GM12865 (cell line): Measurements from ENCODE around the gene SPACA6.
"Not testable (repeated sequence)": the region's sequence is repeated elsewhere in the genome, so short reads cannot be mapped to it uniquely, and the experiment has no call there.

Source experiments
- DNase-seq: peaks from one replicate; pipeline ENCODE4 v3.0.0; 2010; ENCODE audit warnings: low read depth
- H3K4me3 ChIP-seq: 2 replicates; pipeline ENCODE4 v1.5.1; 2011; ENCODE audit warnings: mild to moderate bottlenecking, low read depth, low read length, control low read depth
- TF ChIP-seq, protein P1 (sequence below): IDR thresholded peaks from 2 replicates; pipeline ENCODE4 v1.5.1; 2011; ENCODE audit warnings: low read length, control low read depth, low read depth, inconsistent platforms; ENCODE audit not compliant: insufficient read depth; ENCODE audit errors: missing control alignments

Gene SPACA6

DNA sequence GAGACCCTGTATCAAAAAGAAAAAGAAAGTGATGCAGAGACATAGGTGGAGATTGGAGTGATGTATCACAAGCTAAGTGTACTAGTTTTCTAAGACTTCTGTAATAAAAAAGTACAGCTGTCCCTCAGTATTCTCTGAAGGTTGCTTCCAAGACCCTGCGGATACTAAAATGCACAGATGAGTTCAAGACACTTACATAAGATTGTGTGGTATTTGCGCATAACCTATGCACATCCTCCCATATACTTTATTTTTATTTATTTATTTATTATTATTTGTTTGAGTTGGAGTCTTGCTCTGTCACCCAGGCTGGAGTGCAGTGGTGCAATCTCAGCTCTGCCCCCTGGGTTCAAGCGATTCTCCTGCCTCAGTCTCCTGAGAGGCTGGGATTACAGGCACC lies 44.3 kb downstream of the SPACA6 start:
- no peak for DNase-seq
- H3K4me3 ChIP-seq, result no peak overlapping the region
- TF ChIP-seq, protein P1, sequence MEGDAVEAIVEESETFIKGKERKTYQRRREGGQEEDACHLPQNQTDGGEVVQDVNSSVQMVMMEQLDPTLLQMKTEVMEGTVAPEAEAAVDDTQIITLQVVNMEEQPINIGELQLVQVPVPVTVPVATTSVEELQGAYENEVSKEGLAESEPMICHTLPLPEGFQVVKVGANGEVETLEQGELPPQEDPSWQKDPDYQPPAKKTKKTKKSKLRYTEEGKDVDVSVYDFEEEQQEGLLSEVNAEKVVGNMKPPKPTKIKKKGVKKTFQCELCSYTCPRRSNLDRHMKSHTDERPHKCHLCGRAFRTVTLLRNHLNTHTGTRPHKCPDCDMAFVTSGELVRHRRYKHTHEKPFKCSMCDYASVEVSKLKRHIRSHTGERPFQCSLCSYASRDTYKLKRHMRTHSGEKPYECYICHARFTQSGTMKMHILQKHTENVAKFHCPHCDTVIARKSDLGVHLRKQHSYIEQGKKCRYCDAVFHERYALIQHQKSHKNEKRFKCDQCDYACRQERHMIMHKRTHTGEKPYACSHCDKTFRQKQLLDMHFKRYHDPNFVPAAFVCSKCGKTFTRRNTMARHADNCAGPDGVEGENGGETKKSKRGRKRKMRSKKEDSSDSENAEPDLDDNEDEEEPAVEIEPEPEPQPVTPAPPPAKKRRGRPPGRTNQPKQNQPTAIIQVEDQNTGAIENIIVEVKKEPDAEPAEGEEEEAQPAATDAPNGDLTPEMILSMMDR, result no peak

DNA sequence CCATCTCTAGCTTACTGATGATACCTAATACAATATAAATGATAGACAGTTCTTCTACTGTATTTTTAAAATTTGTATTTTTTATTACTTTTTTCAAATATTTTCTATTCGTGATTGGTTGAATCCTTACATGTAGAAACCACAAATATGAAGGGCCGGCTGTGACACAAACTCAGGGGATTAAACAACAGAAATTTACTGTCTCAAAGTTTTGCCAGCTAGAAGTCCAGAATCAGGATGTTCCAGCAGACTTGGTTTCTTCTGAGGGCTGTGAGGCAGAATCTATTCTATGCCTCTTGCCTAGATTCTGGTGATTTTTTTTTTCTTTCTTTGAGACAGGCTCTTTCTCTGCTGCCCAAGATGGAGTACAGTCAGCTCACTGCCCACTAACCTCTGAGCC lies 44.8 kb downstream of the SPACA6 start:
- TF ChIP-seq, protein P1, result no peak
- no peak for DNase-seq
- H3K4me3 ChIP-seq, result no peak overlapping the region

DNA sequence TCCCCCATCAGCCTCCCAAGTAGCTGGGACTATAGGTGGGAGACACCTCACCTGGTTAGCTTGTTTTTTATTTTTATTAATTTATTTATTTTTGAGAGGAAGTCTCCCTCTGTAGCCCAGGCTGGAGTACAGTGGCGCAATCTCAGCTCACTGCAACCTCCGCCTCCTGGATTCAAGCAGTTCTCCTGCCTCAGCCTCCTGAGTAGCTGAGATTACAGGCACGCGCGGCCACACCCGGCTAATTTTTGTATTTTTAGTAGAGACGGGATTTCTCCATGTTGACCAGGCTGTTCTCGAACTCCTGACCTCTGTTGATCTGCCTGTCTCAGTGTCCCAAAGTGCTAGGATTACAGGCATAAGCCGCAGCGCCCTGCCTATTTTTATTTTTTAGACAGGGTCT lies 45.4 kb downstream of the SPACA6 start:
- DNase-seq, H3K4me3 ChIP-seq: not testable (repeated sequence)

DNA sequence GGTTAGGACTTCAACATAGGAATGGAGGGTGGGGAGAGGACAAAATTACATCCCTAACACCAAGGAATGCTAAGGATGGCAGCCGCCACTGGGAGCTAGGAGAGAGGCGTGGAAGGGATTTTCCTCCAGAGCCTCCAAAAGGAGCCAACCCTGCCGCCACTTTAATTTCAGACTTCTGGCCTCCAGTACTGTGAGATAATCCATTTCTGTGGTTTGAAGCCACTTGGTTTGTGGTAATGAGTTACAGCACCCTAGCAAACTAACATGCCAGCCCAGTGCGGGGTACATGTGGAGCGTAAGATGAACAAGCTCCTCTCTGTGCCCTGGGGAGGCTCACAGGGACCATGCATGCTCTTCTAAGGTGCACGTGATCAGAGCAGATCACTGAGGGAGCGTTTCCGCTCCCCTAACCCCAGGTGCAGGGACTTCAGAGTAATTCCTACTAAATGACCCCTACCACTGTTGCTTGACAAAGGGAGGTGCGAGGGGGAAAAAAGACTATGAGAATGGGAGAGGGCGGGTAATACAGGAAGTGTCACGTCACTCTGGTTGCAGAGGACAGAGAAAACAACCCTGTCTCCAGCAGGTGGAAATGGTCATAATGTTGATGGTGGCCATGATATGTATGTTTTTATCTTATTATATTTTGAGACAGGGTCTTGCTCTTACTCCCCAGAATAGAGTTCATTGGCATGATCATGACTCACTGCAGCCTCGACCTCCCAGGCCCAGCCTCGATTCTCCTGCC lies 46.5 kb downstream of the SPACA6 start:
- TF ChIP-seq, protein P1, result no peak
- no peak for DNase-seq
- no peak overlapping the region for H3K4me3 ChIP-seq

DNA sequence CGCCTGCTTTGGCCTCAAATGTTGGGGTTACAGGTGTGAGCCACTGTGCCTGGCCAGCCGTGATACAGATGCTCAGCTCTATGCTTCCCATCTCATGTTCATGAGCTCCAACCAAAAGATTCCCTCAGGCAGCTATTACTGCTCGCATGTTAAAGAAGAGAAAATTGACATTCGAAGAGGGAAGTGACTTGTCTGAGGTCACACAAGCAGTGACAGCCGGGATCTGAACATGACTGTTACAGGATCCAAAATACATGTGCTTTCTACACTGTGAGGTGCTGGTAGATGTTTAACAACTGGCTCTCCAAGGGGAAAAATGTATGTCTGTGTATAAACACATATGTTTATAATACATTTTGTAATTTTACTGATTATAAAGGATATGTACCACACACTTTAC lies 47.2 kb downstream of the SPACA6 start:
- H3K4me3 ChIP-seq, result no peak overlapping the region
- TF ChIP-seq, protein P1, result no peak
- DNase-seq, result no peak

DNA sequence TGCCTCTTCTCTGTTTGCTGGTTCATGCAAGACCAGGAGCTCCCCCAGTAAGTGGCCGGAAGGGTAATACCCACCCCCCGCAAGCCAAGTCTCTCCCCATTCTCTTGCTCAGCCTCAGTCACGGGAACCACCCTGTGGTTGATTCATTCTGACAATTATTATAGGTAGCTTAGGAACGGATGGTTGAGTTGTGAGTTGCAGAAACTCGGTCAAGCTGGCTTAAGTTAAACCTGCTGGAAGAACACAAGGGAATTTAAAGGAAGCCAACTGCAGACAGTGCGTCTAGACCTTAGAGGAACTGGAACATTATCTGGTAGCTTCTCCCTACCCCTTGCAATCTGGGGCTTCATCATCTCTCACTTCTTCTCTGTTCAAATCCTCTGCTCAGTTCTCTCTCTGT lies 49.7 kb downstream of the SPACA6 start:
- TF ChIP-seq, protein P1, result no peak
- H3K4me3 ChIP-seq, result no peak overlapping the region
- DNase-seq, result no peak

DNA sequence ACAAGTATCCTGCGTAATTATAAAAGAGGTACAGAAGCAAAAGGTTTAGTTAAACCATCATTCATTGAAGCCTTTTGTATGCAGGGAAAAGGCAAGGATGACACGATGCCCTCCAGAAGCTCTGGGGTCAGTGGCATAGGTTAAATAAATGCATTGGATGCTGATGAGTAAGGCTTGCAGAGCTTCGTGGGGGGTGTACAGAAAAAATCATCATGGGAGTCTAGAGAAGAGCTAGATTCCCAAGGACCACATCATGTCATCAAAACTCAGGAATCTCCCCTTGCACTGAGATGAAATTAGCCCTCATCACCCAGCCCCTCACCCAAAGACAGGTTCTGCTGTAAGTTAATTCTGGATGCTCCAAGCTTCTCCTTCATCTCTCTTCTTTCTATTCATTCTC lies 50.3 kb downstream of the SPACA6 start:
- TF ChIP-seq, protein P1, result no peak
- H3K4me3 ChIP-seq, result no peak overlapping the region
- no peak for DNase-seq
